GM12864 (cell line): Measurements from ENCODE around the gene RPH3AL.

Experiments
- DNase-seq: peaks from one replicate; pipeline ENCODE4 v3.0.0-alpha.2; 2011; ENCODE audit warnings: low read depth
- H3K4me3 ChIP-seq: 2 replicates; pipeline ENCODE4 v1.5.1; 2011; ENCODE audit warnings: mild to moderate bottlenecking, low read depth, low read length, control low read depth
- CTCF ChIP-seq: IDR thresholded peaks from 2 replicates; pipeline ENCODE4 v1.5.1; 2011; ENCODE audit warnings: low read depth, mild to moderate bottlenecking, moderate library complexity, low read length, control low read depth, inconsistent platforms; ENCODE audit errors: missing control alignments

RPH3AL gene

GRCh38 chr17:333626-334396 lies 18.8 kb downstream of the RPH3AL start:
- DNase-seq: no peak
- no peak overlapping the region for H3K4me3 ChIP-seq
- no peak for TF ChIP-seq CTCF

- no peak for DNase-seq
- TF ChIP-seq CTCF: no peak
- no peak overlapping the region for H3K4me3 ChIP-seq
Measured at GRCh38 chr17:332558-333322, 19.9 kb downstream of the RPH3AL start.

GRCh38 chr17:332023-332422 lies 20.6 kb downstream of the RPH3AL start:
- H3K4me3 ChIP-seq: no peak overlapping the region
- no peak for TF ChIP-seq CTCF
- no peak for DNase-seq

- no peak for DNase-seq
- no peak for TF ChIP-seq CTCF
- H3K4me3 ChIP-seq: no peak overlapping the region
Measured at GRCh38 chr17:330993-331701, 21.5 kb downstream of the RPH3AL start.

- TF ChIP-seq CTCF: no peak
- H3K4me3 ChIP-seq: no peak overlapping the region
- no peak for DNase-seq
Measured at GRCh38 chr17:329784-330420, 22.7 kb downstream of the RPH3AL start.

- TF ChIP-seq CTCF: no peak
- H3K4me3 ChIP-seq: no peak overlapping the region
- DNase-seq: no peak
Measured at GRCh38 chr17:327971-328370, 24.6 kb downstream of the RPH3AL start.
